ENCODE measurements around the gene LILRA2.
"Not testable (repeated sequence)": the region's sequence is repeated elsewhere in the genome, so short reads cannot be mapped to it uniquely, and the experiment has no call there.

GRCh38 chr19:54571715-54572615 is 1.6 kb upstream of the LILRA2 start:
- not testable (repeated sequence) for TF ChIP-seq CTCF (IDR thresholded peaks at IDR 0.05; ENCODE audit: poor library complexity, severe bottlenecking); EZH2 (IDR thresholded peaks at IDR 0.05; ENCODE audit: borderline replicate concordance, insufficient read depth, low read length, poor library complexity, severe bottlenecking); POLR2AphosphoS5 (IDR thresholded peaks at IDR 0.05); RAD21 (conservative IDR thresholded peaks at IDR 0.05); MXI1 (conservative IDR thresholded peaks at IDR 0.05; ENCODE audit: poor library complexity, severe bottlenecking); REST (IDR thresholded peaks at IDR 0.05; ENCODE audit: borderline replicate concordance)
